A673 (cell line): ENCODE results near the gene RALGAPA2.

Source experiments
- CTCF ChIP-seq: fragments of 300-800, 200-600 bp; sonication (generic); conservative IDR thresholded peaks from 2 replicates; pipeline ENCODE4 v1.5.1; 2017; ENCODE audit warnings: low read depth, mild to moderate bottlenecking, antibody characterized with exemption, low read length, moderate library complexity, mixed read lengths
- EZH2 ChIP-seq: fragments of 200-600 bp; sonication (generic); IDR thresholded peaks from 2 replicates; pipeline ENCODE4 v1.6.1; 2017; ENCODE audit warnings: borderline replicate concordance, low read depth, mild to moderate bottlenecking, mixed read lengths, antibody characterized with exemption, low read length; ENCODE audit not compliant: poor library complexity, severe bottlenecking

- no peak for TF ChIP-seq CTCF
- TF ChIP-seq EZH2 = no peak
These were observed 127.3 kb downstream of the RALGAPA2 start for GRCh38 chr20:20585146-20585545.
